GM18505 (cell line): Measurements from ENCODE around the gene FANCC.

ENCODE experiments used
- ATAC-seq: cut with Tn5 transposase; IDR thresholded peaks from one replicate; pipeline ENCODE4 v1.9.1; 2021; ENCODE audit not compliant: unreplicated experiment
- POLR2A ChIP-seq: IDR thresholded peaks from 4 replicates; pipeline ENCODE4 v1.6.1; 2011; ENCODE audit warnings: borderline replicate concordance; ENCODE audit not compliant: insufficient read depth, insufficient read length; ENCODE audit errors: extremely low read depth

FANCC gene

GRCh38 chr9:95080961-95081647 is 236.4 kb downstream of the FANCC start:
- no peak for TF ChIP-seq POLR2A
- no peak for ATAC-seq

GRCh38 chr9:95079461-95079860 is 238.0 kb downstream of the FANCC start:
- TF ChIP-seq POLR2A: no peak
- no peak for ATAC-seq

DNA sequence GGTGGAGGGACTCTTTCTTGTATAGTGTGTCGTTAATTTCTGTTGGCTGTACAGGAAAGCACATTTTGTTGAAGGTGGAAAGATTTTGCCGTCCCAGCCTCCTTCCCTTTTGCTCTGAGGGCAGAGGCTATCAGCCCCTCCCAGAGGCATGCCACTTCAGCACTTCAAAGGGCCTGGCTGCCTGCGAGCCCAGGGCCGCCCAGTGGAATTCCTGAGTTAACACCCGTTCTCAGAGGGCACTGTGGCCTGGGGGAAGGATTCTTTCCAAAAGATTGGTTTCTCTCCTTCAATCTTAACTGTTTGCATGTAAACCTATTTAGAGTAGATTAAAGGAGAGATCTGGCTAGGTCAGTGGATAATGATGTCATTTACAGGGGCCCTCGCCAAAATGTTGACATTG is 238.6 kb downstream of the FANCC start:
- no peak for TF ChIP-seq POLR2A
- no peak for ATAC-seq

GRCh38 chr9:95078511-95078910 is 239.0 kb downstream of the FANCC start:
- TF ChIP-seq POLR2A: no peak
- ATAC-seq: no peak

GRCh38 chr9:95077766-95078370 is 239.6 kb downstream of the FANCC start:
- ATAC-seq: no peak
- TF ChIP-seq POLR2A: no peak

- ATAC-seq: no peak
- no peak for TF ChIP-seq POLR2A
Observed at GRCh38 chr9:95077053-95077765, 240.3 kb downstream of the FANCC start.

- no peak for ATAC-seq
- no peak for TF ChIP-seq POLR2A
Observed at GRCh38 chr9:95076696-95077052, 240.8 kb downstream of the FANCC start.

DNA sequence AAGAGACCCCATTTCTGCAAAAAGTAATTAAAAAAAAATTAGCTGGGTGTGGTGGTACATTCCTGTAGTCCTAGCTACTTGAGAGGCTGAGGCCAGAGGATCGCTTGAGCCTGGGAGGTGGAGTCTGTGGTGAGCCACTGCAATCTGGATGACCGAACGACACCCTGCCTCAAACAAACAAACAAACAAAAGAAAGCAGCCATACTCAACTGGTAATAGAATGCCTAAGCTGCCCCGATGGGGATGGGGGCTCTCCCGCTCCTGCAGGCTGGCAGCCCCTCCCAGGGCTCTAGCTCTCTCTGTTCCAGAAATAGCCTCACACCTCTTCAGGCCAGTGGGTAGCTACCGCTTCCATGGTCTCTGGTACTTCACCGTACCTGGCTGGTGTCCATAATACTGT is 241.8 kb downstream of the FANCC start:
- no peak for ATAC-seq
- no peak for TF ChIP-seq POLR2A

DNA sequence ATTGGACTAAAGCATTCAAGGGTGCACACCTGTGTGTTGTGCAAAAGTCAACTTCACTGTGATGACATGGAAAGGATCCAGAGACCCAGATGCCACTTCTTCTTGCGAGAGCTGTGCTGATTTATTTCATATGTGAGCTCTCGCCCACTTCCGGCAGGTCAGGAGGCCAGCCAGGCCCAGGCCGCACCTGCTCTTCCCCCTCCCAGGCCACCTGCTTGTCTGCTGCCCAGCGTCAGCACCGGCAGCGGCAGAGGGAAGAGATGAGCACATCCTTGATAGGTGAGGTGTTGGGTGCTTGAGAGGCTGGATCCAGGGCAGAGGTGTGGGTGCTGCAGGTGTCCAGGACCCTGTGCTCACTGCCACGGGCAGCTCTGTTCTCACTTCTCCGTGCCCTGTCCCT is 242.9 kb downstream of the FANCC start:
- no peak for ATAC-seq
- TF ChIP-seq POLR2A: no peak

DNA sequence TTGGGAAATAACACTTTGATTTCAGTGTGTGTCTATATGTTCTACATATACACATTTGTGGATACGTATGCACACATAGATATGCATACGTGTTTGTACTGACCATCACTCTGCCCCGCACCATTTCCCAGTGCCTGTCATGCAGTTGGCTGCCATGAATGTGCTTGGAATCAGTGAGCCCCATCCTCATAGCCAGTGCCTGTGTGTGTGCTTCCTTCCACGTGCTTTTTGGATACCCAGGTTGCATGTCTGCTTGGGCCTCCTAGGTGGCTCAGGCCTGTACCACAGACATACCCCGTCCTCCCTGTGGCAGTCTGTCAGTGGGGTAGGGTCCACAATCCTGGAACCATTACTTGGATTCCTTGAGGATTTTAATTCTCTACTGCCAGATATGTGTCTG is 243.6 kb downstream of the FANCC start:
- TF ChIP-seq POLR2A: no peak
- no peak for ATAC-seq

GRCh38 chr9:95073042-95073607 is 244.4 kb downstream of the FANCC start:
- ATAC-seq: no peak
- no peak for TF ChIP-seq POLR2A

GRCh38 chr9:95071925-95072324 is 245.6 kb downstream of the FANCC start:
- no peak for ATAC-seq
- TF ChIP-seq POLR2A: no peak

DNA sequence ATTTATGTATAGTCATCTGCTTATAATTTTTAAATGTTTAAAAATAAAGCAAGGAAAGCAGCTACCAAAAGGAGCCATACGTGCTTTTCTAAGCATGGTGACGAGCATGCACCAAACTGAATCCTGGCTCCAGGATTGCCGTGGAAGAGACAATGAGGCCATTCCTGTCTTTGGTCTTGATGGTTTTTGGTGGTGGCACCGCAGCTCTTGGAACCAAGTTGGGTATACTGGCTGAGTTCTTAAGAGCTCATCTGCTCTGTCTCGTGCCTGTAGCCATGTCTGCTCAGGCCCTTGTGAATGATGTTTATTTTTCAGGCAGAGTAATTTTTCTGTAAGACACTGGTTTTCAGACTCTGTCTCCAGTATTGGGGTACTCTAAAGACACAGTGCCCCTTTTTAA is 246.1 kb downstream of the FANCC start:
- ATAC-seq: no peak
- TF ChIP-seq POLR2A: no peak
